ENCODE measurements around the gene CLMN.

The CLMN gene

DNA sequence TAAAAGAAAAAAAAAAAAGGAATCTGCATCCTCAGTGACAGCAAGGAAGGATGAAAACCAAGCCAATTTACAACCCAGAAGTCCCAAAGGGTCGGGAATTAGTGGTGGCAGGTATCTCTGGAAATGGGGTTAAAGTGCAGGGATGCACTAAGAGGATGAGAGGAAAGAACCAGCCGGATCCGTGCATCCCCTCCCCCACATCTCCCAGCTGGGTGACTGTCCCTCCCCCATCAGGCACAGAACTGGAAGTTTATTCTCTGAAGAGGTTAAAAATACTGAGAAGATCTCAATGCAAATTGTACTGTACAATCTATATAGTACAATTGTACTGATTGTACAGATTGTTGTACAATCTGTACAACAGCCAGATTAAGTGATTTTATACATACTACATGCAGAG, 15.4 kb downstream of the CLMN start:
- DNase-seq (ENCODE audit: low spot score): no peak

DNA sequence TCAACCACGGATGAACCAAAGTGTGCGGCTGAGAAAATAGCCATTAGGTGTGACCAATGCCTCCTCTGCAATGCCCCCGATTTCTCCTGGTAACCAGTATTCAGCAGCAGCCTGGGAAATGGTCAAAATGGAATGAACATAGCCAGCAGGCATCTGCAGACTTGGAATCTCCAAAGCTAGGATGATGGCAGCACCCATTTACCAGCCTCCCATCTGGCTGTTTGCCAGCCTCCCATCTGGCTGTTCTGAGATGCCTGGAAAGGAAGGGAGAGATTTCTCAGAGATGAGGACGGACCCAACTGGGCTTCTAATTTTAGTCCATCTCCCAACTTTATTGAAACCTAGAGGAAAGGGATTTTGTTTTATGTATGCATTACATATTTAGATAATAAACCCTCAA, 16.2 kb downstream of the CLMN start:
- DNase-seq (ENCODE audit: low spot score): no peak

DNA sequence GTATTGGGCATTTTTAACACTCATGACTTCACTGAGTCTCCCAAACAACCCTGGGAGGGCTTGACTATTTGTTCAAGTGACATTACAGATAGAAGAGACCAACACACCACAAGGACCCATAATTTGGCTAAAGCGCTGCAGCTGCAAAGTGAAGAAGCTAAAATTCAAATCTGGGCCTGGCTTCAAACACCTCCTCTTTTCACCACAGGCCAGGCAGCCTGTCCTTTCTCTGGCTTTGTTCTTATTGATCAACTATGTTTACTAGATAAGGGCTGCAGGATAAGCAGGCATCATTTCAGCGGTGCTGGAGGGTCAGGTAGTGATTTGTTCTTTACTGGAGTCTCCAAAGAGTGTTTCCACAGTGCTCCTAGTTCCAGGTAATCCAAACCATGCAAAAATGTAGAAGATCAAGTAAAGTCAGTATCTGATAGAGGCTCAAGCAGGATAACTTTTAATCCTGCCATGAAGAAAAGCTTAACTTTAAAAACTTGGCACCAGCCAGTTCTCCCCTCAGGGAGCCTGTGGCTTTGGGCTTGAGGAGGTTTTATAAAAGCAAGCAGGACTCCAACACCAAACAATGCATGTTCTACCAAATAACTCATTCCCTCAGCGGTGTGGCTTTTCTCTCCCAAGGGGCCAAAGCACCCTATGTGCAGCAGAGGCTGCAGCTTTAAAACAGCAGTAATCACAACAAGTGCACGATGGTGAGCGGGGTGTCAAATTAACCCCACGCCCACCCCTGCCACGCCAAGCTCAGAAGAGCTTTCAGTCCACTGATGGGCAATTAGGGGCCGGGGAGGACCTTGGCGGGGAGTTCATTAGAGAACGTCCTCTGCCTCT, 16.8 kb downstream of the CLMN start:
- DNase-seq (ENCODE audit: low spot score): no peak

DNA sequence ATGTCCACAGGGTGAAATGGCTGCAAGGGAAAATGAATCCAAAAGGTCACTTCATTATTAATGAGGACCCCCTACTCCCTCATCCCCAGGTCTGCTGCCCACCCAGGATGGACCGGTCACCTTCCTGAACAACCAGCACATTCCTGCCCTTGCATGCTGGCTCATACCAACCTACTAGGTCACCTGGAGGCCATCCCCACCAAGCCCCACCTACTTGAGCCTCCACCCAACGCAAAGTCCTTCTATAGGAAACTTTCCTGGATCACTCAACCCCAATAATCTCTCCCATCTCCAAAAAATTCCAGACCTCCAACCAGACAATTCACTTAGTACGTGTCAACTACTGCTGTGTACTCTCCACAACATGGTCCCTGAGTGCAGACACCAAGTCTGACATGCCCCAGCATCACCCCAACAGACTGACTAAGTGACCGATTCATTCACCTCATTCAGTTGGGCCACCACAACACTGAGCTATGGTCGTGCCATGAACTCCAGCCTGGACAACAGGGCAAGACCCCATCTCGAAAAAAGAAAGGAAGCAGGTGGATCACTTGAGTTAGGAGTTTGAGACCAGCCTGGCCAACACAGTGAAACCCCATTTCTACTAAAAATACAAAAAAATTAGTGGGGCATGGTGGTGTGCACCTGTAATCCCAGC, 18.1 kb downstream of the CLMN start:
- DNase-seq (ENCODE audit: low spot score): no peak

DNA sequence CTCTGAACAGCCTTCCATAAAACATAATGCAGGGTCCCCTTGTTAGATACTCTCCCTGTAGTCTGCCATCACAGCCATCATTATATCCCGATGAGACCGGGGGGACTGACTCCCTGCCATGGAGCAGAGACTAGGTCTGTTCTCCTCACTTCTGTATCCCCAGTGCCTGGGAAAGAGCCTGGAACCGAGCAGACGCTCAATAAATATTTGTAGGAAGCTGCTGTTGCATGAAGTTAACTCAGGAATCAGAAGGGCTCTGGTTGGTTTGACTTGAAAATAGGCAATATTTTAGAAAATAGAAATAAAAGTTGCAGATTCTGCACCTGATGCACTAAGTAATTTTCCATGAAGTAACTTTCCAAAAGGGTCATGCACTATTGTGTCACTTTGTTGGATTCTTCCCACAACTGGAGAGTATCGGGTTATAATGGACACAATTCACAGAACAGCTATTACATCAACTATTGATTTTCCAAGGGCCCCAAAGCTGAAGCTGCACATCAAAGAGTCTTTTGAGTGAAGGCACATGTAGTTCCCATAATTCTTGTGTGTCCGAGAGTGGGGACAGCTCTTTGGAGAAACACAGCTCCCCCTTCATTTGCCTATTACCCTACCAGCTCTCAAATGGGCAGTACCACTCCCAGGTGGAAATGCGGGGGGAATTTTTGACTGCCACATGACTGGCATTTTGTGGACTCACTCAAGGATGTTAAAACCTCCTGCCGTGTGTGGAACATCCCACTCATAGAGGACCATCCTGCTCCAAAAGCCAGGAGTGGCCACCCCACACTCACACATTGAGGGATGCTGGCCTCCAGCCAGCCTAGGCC, 18.8 kb downstream of the CLMN start:
- DNase-seq (ENCODE audit: low spot score): no peak

DNA sequence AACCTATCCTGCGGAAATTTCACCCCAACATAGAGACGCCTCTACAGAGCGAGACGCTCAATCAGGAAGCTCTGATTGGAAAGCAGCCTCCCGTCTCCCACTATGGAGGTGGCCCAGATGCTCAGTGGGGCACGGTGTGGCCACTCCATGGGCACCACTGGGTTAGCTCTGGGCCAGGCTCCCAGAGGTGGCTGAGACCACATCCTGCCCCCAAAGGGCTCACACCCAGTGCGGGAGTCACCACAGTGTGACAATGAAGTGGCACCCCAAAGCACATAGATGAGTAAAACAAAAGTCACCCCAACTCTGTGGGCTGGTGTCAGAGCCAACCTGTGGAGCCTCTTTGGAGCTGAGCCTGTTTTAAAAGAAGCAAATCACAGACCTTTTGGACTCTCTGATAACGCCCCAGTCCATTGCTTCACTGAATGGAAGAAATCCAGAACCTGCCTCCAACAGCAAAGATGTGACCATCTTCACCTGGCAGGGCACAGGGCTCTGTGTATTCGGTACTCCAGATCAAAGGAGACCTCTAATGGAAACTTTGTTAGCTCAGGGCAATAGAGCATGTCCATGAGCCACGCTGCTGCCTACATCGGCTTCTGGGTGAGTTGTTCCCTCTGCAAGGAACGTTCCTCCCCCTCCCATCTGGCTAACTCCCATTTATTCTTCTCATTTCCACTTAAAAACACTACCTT, 19.6 kb downstream of the CLMN start:
- DNase-seq (ENCODE audit: low spot score): no peak

DNA sequence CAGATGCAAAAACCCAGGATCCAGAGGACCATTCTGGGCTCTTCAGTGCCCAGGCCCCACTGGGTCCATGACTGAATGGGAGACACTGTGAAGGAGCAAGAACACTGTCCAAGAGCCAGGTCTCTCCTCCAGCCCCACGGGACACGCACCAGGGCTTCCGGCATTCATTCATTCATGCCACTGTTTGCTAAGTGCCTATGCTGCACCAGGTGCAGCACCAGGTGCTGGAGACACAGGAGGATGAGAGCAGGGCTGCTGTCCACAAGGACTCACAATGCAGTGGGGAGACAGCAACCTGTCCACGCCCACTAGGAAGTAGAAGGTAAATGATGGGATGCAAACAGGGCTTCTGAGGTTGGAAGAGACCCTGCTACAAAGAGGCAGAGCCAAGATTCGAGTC, 20.4 kb downstream of the CLMN start:
- no peak for DNase-seq (ENCODE audit: low spot score)

DNA sequence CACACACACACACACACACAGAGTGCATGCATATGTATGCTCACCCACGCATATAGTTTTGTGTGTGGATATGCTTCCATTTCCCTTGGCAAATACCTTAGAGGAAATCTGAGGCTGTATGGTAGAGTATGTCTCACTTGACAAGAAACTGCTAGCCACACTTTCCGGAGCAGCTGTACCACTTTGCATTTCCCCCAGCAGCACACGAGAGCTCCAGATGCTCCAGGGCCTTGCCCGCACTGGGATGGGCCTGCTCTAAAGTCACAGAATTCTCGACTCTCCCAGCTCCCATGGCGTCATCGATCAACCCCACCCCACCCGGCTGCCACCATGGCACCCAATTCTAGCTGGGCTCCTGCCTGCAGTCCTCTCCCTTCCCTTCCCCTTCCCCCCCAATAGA, 21.9 kb downstream of the CLMN start:
- DNase-seq (ENCODE audit: low spot score): no peak

DNA sequence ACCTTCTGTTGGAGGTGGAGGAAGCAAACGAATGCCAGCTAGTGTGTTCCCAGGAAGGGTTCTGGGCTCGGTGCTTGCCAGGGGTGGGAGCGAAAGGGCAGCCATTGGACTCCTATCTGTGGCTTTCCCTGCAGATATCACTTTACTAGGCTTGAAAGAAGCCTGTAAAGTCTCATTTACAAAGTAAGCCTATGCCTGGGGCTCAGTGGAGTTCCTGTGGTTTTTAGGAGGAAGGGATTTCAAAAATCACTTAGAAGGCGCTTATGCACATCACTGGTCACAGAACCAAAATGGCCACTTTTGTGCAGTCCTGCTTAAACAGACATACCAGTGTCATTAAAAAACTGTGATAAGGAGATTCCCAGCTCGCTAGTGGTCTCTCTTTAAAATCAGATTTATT, 22.7 kb downstream of the CLMN start:
- DNase-seq (ENCODE audit: low spot score): no peak

DNA sequence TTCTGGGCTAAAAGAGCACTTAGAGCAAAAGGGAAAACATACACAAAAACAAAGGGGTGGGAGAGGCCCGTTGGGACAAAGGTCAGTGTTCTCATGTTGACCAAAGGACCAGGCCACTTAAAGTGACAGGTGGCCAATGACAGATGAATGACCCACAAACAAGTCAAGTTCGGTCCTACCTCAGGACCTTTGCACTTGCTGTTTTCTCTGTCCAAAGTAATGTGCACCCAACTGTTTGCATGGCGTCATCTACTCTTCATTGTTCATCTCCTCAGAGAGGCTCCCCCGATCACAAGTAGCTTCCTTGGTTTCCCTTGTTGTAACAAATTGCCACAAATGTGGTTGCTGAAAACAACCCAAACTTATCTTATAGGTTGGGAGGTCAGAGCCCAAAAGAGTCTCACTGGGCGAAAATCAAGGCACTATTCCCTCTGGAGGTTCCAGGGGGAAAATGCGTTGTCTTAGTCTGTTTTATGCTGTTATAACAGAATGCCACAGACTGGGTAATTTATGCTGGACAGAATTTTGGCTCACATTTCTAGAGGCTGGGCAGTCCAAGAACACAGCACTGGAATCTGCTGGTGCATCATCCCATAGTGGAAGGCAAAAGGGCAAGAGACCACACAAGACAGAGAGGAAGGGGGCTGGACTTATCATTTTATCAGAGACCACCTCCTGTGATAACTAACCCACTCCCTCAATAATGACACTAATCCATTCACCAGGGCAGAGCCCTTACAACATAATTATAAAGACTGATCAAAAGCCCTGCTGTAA, 23.9 kb downstream of the CLMN start:
- DNase-seq (ENCODE audit: low spot score): no peak

DNA sequence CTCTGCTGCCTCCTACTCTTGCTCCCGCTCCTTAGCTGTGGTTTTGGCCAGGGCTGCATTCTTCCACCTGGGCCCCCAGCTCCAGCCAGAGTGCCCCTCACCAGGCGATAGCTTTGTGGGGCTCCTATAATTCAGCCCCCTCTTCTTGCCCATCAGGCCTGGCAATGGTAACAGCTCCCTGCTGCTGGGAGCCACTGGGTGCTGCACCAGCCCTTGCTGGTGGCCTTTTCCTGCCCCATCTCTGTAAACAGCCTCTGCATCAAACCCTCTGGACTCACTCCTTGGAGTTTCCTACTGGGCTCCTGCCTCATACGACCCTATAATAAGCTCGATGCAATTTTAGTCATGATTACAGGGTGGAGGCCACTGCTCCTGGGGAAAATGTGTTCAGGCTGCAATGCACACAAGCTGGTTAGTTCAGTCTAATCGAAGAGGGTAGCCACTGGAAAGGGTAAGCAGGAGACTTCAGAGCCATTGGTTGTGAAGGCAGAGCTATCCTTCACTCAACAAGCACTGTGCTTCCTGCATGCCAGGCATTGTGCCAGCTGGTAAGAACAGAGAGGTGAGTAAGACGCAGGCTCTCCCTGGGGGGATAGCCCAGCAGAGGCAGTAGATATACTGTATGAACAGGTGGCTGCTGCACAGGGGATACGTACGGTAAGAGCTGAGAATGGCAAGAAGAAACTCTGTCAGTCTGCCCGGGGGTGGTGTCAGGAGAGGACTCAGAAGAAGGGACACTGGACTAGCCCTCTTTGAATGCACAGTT, 24.7 kb downstream of the CLMN start:
- no peak for DNase-seq (ENCODE audit: low spot score)

DNA sequence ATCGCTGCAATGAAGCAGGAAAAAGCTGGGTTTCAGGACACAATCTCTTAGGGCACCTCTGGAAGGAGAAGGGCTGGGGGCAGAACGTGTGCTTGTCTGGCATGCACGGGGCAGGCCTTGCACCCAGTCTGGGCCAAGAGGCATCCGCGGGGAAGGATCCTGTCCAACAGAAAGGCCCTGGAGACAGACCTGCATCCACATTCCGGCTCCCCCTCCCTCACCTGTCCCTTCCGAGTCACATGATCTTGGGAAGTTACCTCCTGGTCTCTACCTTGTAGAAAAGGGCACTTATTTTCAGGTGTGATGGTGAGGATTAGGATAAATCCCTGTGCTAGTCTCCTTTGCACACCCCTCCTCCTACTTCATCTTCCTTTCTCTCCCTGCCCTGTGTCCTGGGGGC, 25.4 kb downstream of the CLMN start:
- no peak for DNase-seq (ENCODE audit: low spot score)

DNA sequence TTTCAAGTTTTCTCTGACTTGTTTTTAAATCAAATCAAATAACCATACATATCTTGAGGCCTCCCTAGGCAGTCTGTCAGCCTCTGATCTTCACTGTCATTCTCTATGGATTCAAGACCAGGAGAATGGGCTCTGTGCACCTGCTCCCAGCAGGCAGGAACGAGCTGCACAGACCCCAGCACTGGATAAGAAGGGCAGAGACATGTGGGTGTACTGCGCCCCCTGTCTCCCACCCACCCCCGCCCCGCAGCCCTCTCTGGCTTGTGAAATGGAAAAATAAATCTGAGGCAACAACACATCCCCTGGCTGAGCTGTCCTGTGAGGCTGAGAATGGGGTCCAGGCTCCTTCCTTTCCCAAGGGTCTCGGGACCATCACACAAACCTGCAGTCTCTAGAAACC, 26.3 kb downstream of the CLMN start:
- no peak for DNase-seq (ENCODE audit: low spot score)

DNA sequence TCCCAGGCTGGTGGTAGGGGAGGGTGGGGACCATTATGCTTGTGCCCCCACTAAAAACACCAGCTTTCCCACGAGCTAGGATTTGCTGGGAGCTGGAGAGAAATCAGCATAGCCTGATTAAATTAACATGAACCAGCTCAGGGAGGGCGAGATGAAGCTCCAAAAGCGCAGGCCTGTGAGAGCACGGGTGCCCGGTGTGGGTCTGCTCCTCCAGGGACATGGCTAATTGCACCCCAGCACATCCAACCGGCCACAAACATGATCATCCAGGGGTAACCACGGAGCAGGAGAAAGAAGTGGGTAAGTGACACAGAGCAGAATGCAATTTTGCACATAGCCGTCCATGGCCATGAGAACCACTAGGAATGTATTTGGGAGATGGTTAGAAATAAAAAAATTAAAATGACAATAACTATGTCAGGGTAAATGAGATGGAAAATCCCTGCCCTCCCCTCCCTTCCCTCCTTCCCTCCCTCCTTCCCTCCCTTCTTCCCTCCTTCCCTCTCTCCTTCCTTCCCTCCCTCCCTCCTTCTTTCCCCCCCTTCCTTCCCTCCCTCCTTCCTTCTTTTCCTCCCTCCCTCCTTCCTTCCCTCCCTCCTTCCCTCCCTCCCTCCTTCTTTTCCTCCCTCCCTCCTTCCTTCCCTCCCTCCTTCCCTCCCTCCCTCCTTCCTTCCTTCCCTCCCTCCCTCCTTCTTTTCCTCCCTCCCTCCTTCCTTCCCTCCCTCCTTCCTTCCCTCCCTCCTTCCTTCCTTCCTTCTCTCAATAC, 26.9 kb downstream of the CLMN start:
- no peak for DNase-seq (ENCODE audit: low spot score)

DNA sequence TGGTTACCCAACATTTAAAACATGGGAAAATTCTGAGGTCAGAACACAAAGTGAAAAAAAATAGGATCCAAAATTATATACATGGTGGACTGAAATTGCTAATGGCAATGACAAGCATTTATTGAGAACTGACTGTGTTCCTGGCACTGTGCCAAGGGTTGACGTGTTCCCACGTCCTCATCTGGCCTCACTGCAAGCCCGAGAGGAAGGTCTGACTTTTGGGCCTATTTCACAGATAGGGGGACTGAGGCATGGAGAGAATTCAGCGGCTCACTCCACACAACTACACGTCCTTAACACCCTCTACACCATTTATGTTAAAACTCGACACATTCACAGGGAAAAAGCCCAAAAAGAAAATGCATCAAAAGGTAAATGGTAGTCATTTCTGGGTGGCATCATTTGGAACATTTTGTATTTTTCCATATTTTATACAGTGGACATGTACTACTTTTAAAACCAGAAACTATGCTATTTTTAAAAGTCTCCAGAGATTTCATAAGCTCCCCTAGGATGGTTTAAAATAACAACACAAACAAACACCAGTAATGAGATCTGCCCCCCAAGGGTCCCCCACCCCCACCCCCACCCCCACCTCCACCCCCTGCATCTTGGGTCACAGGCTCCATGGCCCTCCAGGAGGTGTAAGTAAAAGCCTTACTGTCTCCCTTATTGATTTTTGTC, 27.7 kb downstream of the CLMN start:
- DNase-seq (ENCODE audit: low spot score): no peak

DNA sequence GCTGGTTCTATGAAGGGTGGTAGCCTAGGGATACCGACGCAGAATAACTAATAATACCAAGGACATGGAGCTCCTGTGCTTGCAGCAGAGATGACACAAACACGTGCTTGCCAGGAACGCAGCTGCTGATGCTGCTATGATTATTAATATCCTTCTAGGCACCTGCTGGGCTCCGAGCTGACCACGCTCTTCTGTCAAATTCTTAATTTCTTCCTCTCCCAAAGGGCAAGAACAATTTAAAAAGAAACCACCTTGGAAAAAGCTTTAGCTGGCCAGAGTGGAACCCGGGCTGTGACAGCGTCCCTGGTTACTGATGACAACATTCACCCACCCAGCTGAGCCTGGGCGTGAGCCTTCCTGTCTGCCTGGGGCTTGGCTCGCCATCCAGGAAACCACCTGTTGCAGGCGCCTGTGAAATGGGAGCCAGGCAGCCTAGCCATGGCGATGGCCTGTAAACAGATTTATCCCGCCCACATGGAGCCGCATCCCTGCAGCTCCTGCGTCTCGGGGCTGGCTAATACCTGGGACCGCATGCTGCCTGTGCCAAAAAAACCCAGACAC, 28.8 kb downstream of the CLMN start:
- DNase-seq (ENCODE audit: low spot score): no peak

DNA sequence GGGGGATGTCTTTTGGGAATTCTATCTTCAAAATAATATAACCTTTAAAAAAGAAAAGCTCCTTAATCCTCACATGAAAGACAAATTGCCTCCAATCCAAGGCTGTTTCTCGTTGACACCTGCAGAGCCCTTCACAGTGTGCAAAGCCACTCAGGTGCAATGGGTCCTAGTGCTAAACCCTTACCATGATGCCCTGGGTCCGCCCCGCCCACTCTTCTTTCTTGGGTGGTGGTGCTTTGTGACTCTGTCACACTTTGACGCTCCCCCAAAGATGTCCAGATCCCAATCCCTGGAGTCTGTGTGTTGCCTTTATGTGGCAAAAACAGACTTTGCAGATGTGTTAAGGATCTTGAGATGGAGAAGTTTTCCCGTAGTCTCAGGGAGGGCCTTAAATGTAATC, 29.7 kb downstream of the CLMN start:
- no peak for DNase-seq (ENCODE audit: low spot score)

DNA sequence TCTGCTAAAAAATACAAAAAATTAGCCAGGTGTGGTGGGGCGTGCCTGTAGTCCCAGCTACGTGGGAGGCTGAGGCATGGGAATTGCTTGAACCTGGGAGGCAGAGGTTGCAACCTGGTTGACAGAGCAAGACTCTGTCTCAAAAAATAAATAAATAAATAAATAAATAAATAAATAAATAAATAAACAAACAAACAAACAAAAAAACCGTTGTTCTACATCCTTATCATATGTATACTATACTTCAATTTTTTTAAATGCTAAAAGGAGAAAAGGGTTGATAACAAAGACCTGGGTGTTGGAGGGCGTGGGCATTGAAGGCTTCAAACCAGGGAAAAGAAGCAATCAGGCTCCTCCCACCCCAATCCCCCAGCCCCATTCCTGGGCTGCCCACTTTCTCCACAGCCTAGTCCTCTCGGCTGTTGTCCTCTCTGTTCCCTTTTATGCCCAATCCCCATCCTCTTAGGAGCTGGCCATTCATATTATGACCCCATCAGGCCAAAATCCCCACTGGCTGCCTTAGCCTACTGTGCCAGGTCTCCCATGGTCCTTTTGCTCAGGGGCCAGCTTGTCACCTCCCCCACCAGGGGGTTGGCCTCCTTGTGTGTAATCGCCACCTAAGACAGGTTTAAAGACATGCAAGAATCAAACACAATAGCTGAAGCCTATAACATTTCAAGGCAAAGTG, 30.2 kb downstream of the CLMN start:
- DNase-seq (ENCODE audit: low spot score): no peak

All from CD4-positive, alpha-beta T cell treated with Interleukin-6 at 100 ng/mL for 8 hours (primary cell).